Choroid plexus epithelial cell (primary cell): ENCODE measurements around the gene CD276.
A peak's percentile ranks its signal among the peaks of the same experiment; 100 is the strongest.
"Not testable (repeated sequence)": the region's sequence is repeated elsewhere in the genome, so short reads cannot be mapped to it uniquely, and the experiment has no call there.

Experiments used
- DNase-seq: peaks from one replicate; pipeline ENCODE4 v3.0.0-alpha.2; 2010; ENCODE audit warnings: low read depth
- H3K4me3 ChIP-seq: 2 replicates; pipeline ENCODE4 v1.5.1; 2011; ENCODE audit warnings: low read depth, mild to moderate bottlenecking, control low read depth, low read length, moderate library complexity
- TF ChIP-seq, protein P1 (sequence below): conservative IDR thresholded peaks from 2 replicates; pipeline ENCODE4 v1.5.1; 2011; ENCODE audit warnings: low read depth, mild to moderate bottlenecking, control low read depth, inconsistent platforms, low read length, moderate library complexity

Gene CD276

DNA sequence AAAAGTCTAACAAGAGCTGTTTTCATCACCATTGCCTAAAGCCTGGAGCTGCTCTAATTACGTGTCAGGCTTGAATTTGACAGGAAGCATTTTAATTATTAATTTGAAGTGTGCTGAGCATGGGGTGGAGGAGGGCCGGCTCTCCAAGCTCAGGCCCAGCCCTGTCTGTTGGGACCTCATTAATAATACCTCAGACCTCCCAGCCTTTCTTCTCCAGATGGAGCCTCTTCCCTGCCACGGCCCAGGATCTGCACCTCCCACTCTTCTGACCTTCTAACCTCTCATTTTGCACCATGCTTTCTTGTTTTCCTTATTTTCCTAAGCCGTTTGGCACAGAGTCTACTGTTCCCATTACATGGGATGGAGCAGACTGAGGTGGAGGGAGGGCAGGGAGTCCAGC lies 39.0 kb downstream of the CD276 start:
- TF ChIP-seq, protein P1, sequence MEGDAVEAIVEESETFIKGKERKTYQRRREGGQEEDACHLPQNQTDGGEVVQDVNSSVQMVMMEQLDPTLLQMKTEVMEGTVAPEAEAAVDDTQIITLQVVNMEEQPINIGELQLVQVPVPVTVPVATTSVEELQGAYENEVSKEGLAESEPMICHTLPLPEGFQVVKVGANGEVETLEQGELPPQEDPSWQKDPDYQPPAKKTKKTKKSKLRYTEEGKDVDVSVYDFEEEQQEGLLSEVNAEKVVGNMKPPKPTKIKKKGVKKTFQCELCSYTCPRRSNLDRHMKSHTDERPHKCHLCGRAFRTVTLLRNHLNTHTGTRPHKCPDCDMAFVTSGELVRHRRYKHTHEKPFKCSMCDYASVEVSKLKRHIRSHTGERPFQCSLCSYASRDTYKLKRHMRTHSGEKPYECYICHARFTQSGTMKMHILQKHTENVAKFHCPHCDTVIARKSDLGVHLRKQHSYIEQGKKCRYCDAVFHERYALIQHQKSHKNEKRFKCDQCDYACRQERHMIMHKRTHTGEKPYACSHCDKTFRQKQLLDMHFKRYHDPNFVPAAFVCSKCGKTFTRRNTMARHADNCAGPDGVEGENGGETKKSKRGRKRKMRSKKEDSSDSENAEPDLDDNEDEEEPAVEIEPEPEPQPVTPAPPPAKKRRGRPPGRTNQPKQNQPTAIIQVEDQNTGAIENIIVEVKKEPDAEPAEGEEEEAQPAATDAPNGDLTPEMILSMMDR: no peak
- no peak for DNase-seq

DNA sequence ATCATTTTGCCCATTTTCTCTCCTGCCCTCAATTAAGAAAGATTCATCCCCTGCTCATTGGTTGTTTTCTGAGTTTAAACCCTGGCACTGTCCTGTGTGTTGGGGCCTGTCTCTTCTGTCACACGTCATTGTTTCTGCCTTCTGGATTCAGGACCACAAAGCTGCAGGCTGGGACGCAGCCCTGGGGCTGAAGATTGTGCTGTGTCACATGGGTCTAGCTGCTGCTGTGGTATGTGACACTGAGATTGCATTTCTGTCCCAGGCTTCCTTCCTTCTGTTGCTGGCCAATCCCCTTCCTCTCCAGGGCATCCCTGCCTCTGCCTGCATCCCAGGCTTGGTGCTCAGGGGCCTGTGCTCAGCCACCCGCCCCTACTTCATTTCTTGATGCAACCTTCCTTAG lies 40.0 kb downstream of the CD276 start:
- DNase-seq: no peak

More for the DNA sequence above, 39.0 kb downstream of the CD276 start:
- H3K4me3 ChIP-seq: no peak overlapping the region

DNA sequence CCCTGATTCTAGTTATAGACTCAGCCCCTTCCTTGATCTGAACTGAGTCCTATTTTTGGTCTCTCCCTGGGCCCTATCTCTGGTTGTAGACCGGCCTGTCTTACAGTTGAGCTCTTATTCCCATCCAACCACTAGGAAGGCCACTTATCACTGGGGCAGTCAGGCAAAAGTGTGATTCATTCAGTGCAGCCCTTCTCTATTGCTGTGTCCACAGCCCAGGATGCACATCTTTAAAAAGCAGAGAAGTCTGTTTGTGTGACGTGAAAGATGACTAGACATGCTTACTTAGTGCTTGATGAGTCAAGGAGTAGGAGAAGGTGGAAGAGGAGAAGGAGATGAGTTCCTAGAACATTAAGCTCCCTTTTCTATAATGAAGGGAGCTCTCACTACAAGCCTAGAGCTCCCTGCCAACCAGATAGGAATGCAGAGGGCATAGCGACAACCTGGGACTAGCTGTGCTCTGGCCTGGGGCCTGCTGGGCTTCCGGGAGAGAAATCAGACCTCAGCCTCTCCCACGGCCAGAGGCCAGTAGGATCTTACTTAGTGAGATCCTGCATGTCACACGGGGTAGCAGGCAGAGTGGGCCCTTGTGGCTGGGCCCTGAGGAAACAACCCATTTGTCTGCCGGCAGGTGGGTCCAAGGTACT lies 43.3 kb downstream of the CD276 start:
- DNase-seq: peak; percentile 72
- no peak overlapping the region for H3K4me3 ChIP-seq
- TF ChIP-seq, protein P1: no peak

More for the DNA sequence above, 40.0 kb downstream of the CD276 start:
- TF ChIP-seq, protein P1: no peak
- no peak overlapping the region for H3K4me3 ChIP-seq

DNA sequence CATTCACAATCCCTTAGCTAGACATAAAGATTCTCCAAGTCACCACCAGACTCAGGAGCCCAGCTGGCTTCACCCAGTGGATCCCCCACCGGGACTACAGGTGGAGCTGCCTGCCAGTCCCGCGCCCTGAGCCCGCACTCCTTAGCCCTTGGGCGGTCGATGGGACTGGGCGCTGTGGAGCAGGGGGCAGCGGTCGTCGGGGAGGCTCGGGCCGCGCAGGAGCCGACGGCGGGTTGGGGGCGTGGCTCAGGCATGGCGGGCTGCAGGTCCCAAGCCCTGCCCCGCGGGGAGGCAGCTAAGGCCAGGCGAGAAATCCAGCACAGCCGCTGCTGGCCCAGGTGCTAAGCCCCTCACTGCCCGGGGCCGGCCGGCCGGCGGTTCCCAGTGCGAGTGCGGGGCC lies 47.9 kb downstream of the CD276 start:
- DNase-seq, H3K4me3 ChIP-seq: not testable (repeated sequence)

DNA sequence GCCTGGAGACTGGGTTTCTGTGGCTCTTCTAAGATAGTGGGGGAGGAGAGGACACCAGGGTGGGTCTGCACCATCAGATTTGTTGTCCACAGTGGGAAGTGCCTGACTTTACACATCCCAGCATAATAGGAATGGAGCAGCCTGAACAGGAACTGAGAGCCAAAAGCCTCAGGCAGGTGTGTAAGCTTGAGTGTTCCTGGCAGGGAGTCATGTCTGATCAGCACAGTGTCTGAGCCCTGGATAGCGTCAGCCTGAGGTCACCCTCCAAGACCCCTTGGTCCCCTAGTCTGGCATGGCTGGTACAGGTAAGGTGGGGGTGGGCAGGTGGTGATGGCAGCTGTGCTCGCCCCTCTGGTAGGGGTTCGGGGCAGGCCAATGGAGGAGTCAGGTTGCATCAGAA lies 48.7 kb downstream of the CD276 start:
- no peak for DNase-seq
- TF ChIP-seq, protein P1: no peak
- H3K4me3 ChIP-seq: no peak overlapping the region

DNA sequence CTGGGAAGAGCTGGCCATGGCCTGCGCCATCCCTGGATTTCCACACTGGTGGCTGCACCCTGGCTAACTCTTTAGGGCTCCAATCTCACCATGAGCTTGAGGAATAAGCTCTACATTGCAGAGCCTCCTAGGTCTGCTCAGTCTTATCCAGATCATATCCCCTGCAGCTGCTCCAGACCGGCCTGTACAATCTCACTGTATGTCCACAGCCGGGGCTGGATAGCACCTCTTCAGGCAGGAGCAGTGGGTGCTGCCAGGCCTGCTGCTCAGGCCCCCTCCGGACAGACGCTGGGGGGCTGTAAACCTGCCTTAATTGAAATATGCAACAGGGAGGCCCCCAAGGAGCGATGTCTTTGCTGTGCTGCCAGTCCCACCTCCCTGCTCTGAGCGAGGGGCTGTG lies 53.4 kb downstream of the CD276 start:
- no peak for DNase-seq
- no peak overlapping the region for H3K4me3 ChIP-seq
- TF ChIP-seq, protein P1: no peak

DNA sequence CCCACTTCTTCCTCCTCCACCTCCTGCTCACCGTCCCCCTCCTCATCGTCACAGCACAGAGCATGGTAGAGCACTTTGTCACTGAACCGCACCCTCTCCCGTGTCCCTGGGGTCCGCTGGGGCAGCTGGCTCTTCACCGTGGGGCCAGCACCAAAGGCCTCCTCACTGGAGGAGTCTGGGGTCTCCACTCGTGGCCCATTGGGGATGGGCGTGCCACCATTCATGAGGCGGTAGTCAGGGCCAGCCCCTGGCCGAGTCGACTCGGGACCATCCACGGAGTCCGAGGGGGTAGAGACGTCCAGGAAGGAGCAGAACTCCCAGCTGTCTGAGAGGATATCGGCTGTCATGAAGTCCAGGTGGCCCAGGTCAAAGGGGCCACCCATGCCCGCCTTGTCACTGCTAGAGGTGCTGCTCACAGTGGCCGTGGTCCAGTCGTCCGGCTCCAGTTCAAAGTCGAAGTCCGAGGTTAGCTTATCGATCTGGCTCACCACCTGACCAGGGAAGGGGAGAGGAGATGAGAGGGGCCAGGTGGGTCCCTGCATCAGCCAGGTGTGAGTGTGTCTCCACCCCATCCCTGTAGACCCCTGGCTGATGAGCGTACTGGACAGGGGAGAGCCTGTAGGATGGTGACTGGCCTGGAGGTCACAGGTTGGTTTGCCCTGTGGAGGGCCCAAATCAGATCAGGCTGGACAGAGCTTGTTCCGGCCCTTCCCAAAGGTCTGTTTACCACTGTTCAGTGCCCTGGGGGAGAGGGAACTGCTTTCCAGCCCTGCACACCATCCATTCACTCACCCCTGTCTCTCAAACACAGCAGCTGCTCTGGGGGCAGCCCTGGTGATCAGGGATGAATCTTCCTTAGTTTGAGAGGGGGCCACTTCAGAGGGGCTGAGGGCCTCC lies 56.2 kb downstream of the CD276 start:
- TF ChIP-seq, protein P1: no peak
- no peak for DNase-seq
- H3K4me3 ChIP-seq: no peak overlapping the region
